Gastrocnemius medialis (tissue), 4 donors: Measurements from ENCODE around the gene LMNTD2.

Experiments used
- POLR2A ChIP-seq, 2 donors: fragments of 450-650 bp; IDR thresholded peaks; one replicate each; pipeline ENCODE4 v1.6.1; 2017; ENCODE audit warnings: antibody characterized with exemption in 2 of 2, mild to moderate bottlenecking in 2 of 2, moderate library complexity in 2 of 2
- TF ChIP-seq, protein P1 (sequence below), 5 experiments: fragments of 450-650 bp in 3 of 5; fragments of 200-600 bp in 2 of 5; sonication (generic) in 2 of 5; IDR thresholded peaks in 4 of 5; conservative IDR thresholded peaks in 1 of 5; 1 replicate in 4 of 5; 2 replicates in 1 of 5; pipeline ENCODE4 v1.5.1; 2016 to 2019; ENCODE audit warnings: antibody characterized with exemption in 5 of 5, mild to moderate bottlenecking in 3 of 5, moderate library complexity in 3 of 5

GRCh38 chr11:512761-513595, 47.6 kb downstream of the LMNTD2 start:
- TF ChIP-seq, protein P1, sequence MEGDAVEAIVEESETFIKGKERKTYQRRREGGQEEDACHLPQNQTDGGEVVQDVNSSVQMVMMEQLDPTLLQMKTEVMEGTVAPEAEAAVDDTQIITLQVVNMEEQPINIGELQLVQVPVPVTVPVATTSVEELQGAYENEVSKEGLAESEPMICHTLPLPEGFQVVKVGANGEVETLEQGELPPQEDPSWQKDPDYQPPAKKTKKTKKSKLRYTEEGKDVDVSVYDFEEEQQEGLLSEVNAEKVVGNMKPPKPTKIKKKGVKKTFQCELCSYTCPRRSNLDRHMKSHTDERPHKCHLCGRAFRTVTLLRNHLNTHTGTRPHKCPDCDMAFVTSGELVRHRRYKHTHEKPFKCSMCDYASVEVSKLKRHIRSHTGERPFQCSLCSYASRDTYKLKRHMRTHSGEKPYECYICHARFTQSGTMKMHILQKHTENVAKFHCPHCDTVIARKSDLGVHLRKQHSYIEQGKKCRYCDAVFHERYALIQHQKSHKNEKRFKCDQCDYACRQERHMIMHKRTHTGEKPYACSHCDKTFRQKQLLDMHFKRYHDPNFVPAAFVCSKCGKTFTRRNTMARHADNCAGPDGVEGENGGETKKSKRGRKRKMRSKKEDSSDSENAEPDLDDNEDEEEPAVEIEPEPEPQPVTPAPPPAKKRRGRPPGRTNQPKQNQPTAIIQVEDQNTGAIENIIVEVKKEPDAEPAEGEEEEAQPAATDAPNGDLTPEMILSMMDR (IDR thresholded peaks at IDR 0.05 in 4 of 5, conservative IDR thresholded peaks at IDR 0.05 in 1 of 5): no peak
- TF ChIP-seq POLR2A (IDR thresholded peaks at IDR 0.05): no peak
